CD14-positive monocyte (primary cell): ENCODE data around the gene PRF1. TPM values are rescaled to one million over a fixed set of nuclear protein-coding genes. Genes with fewer than 3 reads are reported as not detected.

Experiments
- DNase-seq, 3 donors: peaks; one replicate each; pipeline ENCODE4 v3.0.0-alpha.2; 2011 to 2022
- H2AFZ ChIP-seq: 2 replicates; pipeline ENCODE4 v1.6.0; 2012; ENCODE audit warnings: mild to moderate bottlenecking, low read depth, low read length, inconsistent platforms; ENCODE audit not compliant: insufficient read depth, poor library complexity, severe bottlenecking
- H3K27ac ChIP-seq, 2 donors: 1 replicate in 1 of 2; 2 replicates in 1 of 2; pipeline ENCODE4 v1.5.1; 2012 to 2013; ENCODE audit warnings: low read length in 2 of 2, control low read depth in 1 of 2, inconsistent platforms in 1 of 2, low read depth in 1 of 2, mild to moderate bottlenecking in 1 of 2
- H3K27me3 ChIP-seq, 2 donors: one replicate each; pipeline versions ENCODE4 v1.6.0 to v1.6.1; 2011 to 2013; ENCODE audit warnings: low read length in 2 of 2; ENCODE audit not compliant: control insufficient read depth in 2 of 2, insufficient read depth in 2 of 2
- H3K36me3 ChIP-seq, 2 donors: replicated peaks in 1 of 2; 1 replicate in 1 of 2; 2 replicates in 1 of 2; pipeline versions ENCODE4 v1.5.1 to v1.6.1; 2012 to 2013; ENCODE audit warnings: low read length in 2 of 2, control low read depth in 1 of 2, inconsistent platforms in 1 of 2, mild to moderate bottlenecking in 1 of 2; ENCODE audit not compliant: insufficient read depth in 2 of 2, control insufficient read depth in 1 of 2
- H3K4me1 ChIP-seq, 2 donors: 1 replicate in 1 of 2; 2 replicates in 1 of 2; pipeline versions ENCODE4 v1.5.1 to v1.6.1; 2012 to 2013; ENCODE audit warnings: low read length in 2 of 2, control low read depth in 1 of 2, inconsistent platforms in 1 of 2, mild to moderate bottlenecking in 1 of 2, moderate library complexity in 1 of 2; ENCODE audit not compliant: insufficient read depth in 2 of 2, control insufficient read depth in 1 of 2
- H3K4me2 ChIP-seq: replicated peaks from 2 replicates; pipeline ENCODE3; 2012; ENCODE audit warnings: low read length, moderate library complexity, mild to moderate bottlenecking; ENCODE audit not compliant: poor library complexity, severe bottlenecking; ENCODE audit errors: extremely low read depth
- H3K4me3 ChIP-seq, 3 experiments: fragments of 200-600 bp in 1 of 3; sonication (generic) in 1 of 3; replicated peaks in 1 of 3; 1 replicate in 2 of 3; 2 replicates in 1 of 3; pipeline ENCODE4 v1.5.1; 2011 to 2013; ENCODE audit warnings: low read length in 3 of 3, mild to moderate bottlenecking in 3 of 3, control low read depth in 2 of 3, low read depth in 2 of 3, inconsistent platforms in 1 of 3, moderate library complexity in 1 of 3
- H3K79me2 ChIP-seq: 2 replicates; pipeline ENCODE4 v1.6.0; 2012; ENCODE audit warnings: mild to moderate bottlenecking, control low read depth, inconsistent platforms, low read length, moderate library complexity; ENCODE audit not compliant: insufficient read depth
- H3K9ac ChIP-seq: 2 replicates; pipeline ENCODE4 v1.6.0; 2017; ENCODE audit warnings: low read length, mild to moderate bottlenecking; ENCODE audit not compliant: insufficient read depth, poor library complexity, severe bottlenecking
- H3K9me3 ChIP-seq, 2 donors: replicated peaks in 1 of 2; 1 replicate in 1 of 2; 2 replicates in 1 of 2; pipeline versions ENCODE4 v1.5.1 to v1.6.1; 2012 to 2013; ENCODE audit warnings: low read length in 2 of 2, control low read depth in 1 of 2; ENCODE audit not compliant: control insufficient read depth in 1 of 2, insufficient read depth in 1 of 2
- H4K20me1 ChIP-seq: 2 replicates; pipeline ENCODE4 v1.6.0; 2012; ENCODE audit warnings: mild to moderate bottlenecking, low read length, control low read depth, moderate library complexity; ENCODE audit not compliant: insufficient read depth
- H3K27ac Mint-ChIP-seq, 7 donors: one replicate each; pipeline ENCODE4 v1.8.0; 2020; ENCODE audit warnings: mild to moderate bottlenecking in 7 of 7, mixed read lengths in 7 of 7, moderate library complexity in 6 of 7, inconsistent platforms in 2 of 7
- H3K27me3 Mint-ChIP-seq, 3 donors: one replicate each; pipeline ENCODE4 v1.8.0; 2021 to 2022; ENCODE audit warnings: low read depth in 3 of 3, mild to moderate bottlenecking in 3 of 3, mixed read lengths in 3 of 3, moderate library complexity in 3 of 3, inconsistent platforms in 1 of 3
- H3K36me3 Mint-ChIP-seq, 2 donors: one replicate each; pipeline ENCODE4 v1.8.0; 2020; ENCODE audit warnings: mixed read lengths in 2 of 2, inconsistent platforms in 1 of 2, mild to moderate bottlenecking in 1 of 2
- H3K4me1 Mint-ChIP-seq: one replicate; pipeline ENCODE4 v1.8.0; 2020; ENCODE audit warnings: mild to moderate bottlenecking, mixed read lengths
- H3K4me3 Mint-ChIP-seq, 2 donors: one replicate each; pipeline ENCODE4 v1.8.0; 2020; ENCODE audit warnings: mild to moderate bottlenecking in 2 of 2, mixed read lengths in 2 of 2, moderate library complexity in 1 of 2
- H3K9me3 Mint-ChIP-seq, 7 donors: one replicate each; pipeline ENCODE4 v1.8.0; 2020 to 2022; ENCODE audit warnings: mixed read lengths in 7 of 7, mild to moderate bottlenecking in 6 of 7, moderate library complexity in 6 of 7, inconsistent platforms in 2 of 7
- WGBS: methylation state at CpG from one replicate; pipeline ENCODE4 v1.1.5; 2013; ENCODE audit warnings: missing lambda C conversion rate; ENCODE audit not compliant: insufficient coverage; 5-methylcytosine and 5-hydroxymethylcytosine counted together
- intact Hi-C, 2 donors: fragments of 100-400 bp; cut with micrococcal nuclease; formaldehyde crosslinking; loops; one replicate each; pipeline versions ENCODE4 v1.15.0 to v1.15.1; 2023
- polyA plus RNA-seq, 3 donors: library from polyadenylated mRNA; depleted of rRNA in 1 of 3; unstranded in 2 of 3; stranded (reverse) in 1 of 3; fragments of 300-500 nt in 2 of 3; fragments of >200 nt in 1 of 3; fragmentation: Illumina TruSeq in 2 of 3; gene quantifications; 1 replicate in 2 of 3; 2 replicates in 1 of 3; pipeline ENCODE4 v1.2.3, GENCODE V29; 2012 to 2021
- TF ChIP-seq, protein P1 (sequence below): fragments of 200-600 bp; IDR thresholded peaks from one replicate; pipeline ENCODE4 v1.8.0; 2022; ENCODE audit warnings: antibody characterized with exemption, mild to moderate bottlenecking

Gene PRF1
- polyA plus RNA-seq, 3 donors, result 0.09 to 2.7 (median 2.4) TPM

- no peaks in the 10 kb centered on the region for H3K4me1 Mint-ChIP-seq
- no peaks in the 10 kb centered on the region for H3K36me3 ChIP-seq
- no peaks in the 10 kb centered on the region for H3K9me3 ChIP-seq
- intact Hi-C loops, result loop anchor here in 1 of 2 donors (5.0 kb wide), 1 partner anchor 330 kb away; no protein-coding TSS in a partner anchor
- H4K20me1 ChIP-seq, result no peaks in the 10 kb centered on the region
- H3K9ac ChIP-seq, result no peak overlapping the region
- H3K4me3 Mint-ChIP-seq, result no peak overlapping the region
- H3K79me2 ChIP-seq, result no peaks in the 10 kb centered on the region
- no peak overlapping the region for H3K4me3 ChIP-seq
- no peak overlapping the region for H3K4me2 ChIP-seq
- DNase-seq, result no peak
- H3K9me3 Mint-ChIP-seq, result peaks cover 0 to 2% (median 0%) of the 10 kb centered on the region in 7 donors
- no peak overlapping the region for H2AFZ ChIP-seq
- peaks cover 0 to 1% (median 0%) of the 10 kb centered on the region in 3 donors for H3K27me3 Mint-ChIP-seq
- no peaks in the 10 kb centered on the region for H3K4me1 ChIP-seq
- no peaks in the 10 kb centered on the region for H3K27me3 ChIP-seq
- no peaks in the 10 kb centered on the region for H3K36me3 Mint-ChIP-seq
- WGBS, result 96% methylated on average over 4 of the region's 6 CpGs
- peak overlapping the region in 1 of 7 donors; percentile 52 for H3K27ac Mint-ChIP-seq
- TF ChIP-seq, protein P1, sequence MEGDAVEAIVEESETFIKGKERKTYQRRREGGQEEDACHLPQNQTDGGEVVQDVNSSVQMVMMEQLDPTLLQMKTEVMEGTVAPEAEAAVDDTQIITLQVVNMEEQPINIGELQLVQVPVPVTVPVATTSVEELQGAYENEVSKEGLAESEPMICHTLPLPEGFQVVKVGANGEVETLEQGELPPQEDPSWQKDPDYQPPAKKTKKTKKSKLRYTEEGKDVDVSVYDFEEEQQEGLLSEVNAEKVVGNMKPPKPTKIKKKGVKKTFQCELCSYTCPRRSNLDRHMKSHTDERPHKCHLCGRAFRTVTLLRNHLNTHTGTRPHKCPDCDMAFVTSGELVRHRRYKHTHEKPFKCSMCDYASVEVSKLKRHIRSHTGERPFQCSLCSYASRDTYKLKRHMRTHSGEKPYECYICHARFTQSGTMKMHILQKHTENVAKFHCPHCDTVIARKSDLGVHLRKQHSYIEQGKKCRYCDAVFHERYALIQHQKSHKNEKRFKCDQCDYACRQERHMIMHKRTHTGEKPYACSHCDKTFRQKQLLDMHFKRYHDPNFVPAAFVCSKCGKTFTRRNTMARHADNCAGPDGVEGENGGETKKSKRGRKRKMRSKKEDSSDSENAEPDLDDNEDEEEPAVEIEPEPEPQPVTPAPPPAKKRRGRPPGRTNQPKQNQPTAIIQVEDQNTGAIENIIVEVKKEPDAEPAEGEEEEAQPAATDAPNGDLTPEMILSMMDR, result no peak
- no peak overlapping the region for H3K27ac ChIP-seq
These were observed 50.0 kb downstream of the PRF1 start for GRCh38 chr10:70552586-70552985.

DNA sequence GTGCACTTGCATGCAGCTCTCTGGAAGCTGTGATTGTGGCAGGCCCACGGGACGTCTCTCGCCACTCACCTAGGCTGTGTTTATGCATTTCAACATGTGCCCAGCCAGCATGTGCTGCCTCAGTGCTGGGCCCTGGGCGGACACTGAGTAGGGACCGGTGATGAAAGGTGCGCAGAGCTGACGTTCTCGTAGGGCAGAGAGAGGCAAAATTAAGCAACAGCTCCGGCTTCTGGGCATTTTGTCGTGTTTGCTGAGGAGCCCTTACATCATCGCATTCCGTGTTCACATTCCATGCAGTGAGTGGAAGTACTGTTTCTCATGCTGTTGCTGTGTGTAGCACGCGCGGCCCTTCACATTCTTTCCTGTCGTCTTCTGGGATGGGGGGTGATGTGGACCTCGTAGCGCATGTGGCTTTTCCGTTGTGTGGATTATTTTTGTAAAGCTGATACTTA is 50.5 kb downstream of the PRF1 start:
- TF ChIP-seq, protein P1, result no peak
- Histone ChIP-seq H3K4me2 (no peak overlapping the region), H3K9ac (no peak overlapping the region), H3K79me2 (no peaks in the 10 kb centered on the region), H3K27me3 (no peaks in the 10 kb centered on the region), H3K9me3 (no peaks in the 10 kb centered on the region), H2AFZ (no peak overlapping the region), H3K4me1 (no peaks in the 10 kb centered on the region), H3K36me3 (no peaks in the 10 kb centered on the region), H3K4me3 (no peak overlapping the region), H4K20me1 (no peaks in the 10 kb centered on the region), H3K27ac (no peak overlapping the region)
- Mint-ChIP-seq H3K4me1 (no peaks in the 10 kb centered on the region), H3K4me3 (no peak overlapping the region), H3K9me3 (peaks cover 0 to 2% (median 0%) of the 10 kb centered on the region in 7 donors), H3K36me3 (no peaks in the 10 kb centered on the region), H3K27ac (no peak overlapping the region), H3K27me3 (peaks cover 0 to 1% (median 0%) of the 10 kb centered on the region in 3 donors)
- 97% methylated on average over 12 of the region's 19 CpGs for WGBS
- DNase-seq, result no peak
- intact Hi-C loops, result loop anchor here in 1 of 2 donors (2.0 to 5.0 kb wide), 2 partner anchors 207 to 330 kb away; no protein-coding TSS in a partner anchor
